GM21381 (cell line): Measurements from ENCODE around the gene CACNA1S.

ENCODE experiments used
- ATAC-seq: cut with Tn5 transposase; IDR thresholded peaks from one replicate; pipeline ENCODE4 v1.9.1; 2021; ENCODE audit warnings: mild to moderate bottlenecking, moderate library complexity; ENCODE audit not compliant: unreplicated experiment

The CACNA1S gene

DNA sequence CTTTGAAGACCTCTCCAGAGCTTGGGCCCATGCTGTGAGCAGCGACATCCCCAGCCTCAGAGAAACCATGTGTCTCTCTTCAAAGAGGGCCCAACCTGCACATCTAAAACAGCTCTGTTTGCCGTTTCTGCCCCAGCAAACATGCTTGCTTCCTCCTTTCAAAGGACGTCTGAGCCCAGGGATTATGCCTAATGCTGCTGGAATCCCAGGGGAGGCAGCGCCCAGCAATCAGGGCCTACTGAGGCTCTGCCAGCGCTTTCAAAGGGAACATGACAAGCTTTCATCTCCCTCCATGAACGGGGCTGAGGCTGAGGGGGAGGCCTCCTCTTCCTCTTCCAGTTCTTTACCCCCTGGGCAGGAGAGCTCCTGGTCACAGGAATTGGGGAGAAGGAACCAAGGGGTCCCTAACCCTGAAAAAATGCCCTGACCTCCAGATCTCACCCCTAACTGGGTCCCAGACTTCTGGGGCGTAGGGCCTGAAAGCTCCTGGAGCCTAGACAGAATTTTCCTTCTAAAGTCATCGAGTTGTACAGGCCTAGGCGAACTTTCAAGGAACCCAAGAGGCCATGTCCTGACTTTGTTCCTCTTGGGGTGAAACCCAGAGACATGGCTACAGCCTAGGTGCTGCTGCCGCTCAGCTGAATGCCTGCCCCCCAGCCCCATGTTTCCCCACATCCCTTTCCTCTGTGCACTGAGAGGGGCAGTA lies 28.2 kb upstream of the CACNA1S start:
- ATAC-seq: no peak

DNA sequence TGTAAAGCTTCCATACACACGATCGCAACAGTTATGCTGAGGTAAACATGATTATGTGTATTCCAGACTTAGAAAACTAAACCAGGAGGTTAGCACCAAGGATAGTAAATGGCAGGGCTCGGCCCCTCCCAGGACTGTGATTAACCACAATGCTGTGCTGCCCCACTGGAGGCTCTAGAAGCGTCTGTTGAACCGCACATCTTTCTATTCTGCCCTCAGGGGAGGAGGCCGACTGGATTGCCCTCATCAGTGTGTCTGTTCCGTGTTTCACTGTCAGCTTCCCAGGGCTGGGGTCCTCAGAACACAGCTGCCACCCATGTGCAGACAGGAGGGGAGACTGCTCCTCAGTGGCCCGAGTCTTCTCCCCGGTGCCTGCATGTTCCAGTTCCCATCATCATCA lies 27.5 kb upstream of the CACNA1S start:
- ATAC-seq: no peak

DNA sequence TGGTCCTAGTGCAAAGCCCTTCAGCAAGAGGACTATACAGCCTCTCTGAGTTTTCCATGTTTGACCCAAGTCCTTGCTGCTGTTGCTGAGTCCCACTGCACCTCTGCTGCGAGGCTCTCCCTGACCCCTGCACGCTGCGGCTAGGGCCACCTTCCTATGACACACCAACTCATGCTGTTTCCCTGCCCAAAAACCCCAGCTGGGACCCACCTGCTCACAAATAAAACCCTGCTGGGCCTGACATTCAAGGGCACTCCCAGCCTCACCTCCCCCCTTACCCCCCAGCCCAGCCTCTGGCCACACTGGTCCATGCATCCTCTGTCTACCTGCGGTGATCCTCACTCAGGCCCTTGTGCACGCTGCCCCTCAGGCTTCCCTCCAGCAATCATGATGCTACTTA lies 27.1 kb upstream of the CACNA1S start:
- no peak for ATAC-seq

DNA sequence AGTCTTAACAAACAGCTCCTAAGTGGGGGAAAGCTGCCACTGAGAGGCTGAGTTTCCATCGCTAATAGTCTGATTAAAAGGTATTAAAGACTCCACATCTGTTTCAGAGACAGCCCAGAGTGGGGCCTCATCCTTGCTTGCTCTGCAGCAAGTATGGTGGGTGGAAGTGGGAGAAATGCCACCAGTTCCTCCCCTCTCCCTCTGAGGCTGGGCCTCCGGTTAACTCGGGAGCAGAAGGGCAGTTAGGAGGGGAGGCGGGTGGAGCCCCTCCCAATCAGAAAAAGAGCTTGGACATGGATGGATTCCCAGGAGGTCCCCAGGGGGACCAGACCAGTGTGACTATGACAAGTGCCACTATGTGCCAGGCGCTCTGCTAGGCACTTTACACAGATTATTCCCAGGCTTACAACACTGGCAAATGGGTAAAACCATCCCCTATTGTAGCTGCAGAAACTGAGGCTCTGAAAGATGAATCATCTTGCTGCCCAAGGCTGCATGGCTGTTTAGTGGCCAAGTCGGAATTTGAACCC lies 26.1 kb upstream of the CACNA1S start:
- ATAC-seq: no peak

DNA sequence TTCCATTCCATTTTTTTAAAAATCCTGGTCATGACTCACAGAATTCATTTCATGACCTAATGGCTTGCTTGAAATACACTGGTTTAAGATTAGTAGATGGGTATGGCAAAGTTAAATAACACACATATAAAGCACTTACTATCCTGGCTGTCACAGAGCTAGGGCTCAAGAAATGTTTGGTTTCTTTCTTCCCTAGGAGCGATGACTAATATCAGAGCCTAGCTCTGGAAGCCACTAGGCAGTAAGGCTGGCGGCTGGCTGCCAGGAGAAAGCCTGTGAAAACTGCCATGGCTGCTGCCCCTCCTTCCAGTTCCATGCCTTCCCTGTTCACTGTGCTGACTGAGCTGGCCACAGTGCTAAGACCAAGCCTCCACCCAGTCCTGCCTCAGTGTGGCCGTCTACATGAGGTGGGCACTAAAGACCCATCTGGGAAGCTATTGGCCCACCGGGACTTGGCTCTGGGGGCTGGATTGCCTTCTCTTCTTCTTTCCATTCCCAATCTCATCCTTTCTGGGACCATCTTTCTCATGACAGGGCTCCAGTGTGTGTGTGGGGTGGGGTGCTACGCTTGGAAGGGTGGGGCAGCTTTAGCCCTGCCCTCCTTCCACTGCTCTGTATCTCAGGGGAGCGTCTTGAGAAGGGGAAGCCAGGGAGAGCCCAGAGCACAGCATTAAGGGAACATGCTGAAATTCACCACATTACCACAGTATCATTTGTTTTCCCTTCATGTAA lies 25.5 kb upstream of the CACNA1S start:
- ATAC-seq: no peak

DNA sequence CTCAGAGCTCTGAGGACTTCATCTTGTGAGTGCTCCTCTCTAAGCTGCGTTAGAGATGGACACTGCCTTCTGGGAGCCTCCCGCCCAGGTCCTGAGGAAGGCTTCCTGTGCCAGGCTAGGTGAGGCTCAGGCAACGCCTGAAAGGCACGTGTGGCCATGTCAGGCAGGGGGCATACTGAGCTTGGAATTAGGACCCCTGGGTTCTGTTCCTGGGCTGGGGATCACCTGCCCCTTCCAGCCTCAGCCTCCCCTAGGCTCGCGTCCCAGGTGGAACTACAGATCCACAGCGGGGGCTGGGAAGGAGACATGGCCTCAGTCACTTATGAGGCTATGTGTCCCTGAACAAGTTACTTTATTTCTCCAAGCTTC lies 24.8 kb upstream of the CACNA1S start:
- ATAC-seq: no peak

DNA sequence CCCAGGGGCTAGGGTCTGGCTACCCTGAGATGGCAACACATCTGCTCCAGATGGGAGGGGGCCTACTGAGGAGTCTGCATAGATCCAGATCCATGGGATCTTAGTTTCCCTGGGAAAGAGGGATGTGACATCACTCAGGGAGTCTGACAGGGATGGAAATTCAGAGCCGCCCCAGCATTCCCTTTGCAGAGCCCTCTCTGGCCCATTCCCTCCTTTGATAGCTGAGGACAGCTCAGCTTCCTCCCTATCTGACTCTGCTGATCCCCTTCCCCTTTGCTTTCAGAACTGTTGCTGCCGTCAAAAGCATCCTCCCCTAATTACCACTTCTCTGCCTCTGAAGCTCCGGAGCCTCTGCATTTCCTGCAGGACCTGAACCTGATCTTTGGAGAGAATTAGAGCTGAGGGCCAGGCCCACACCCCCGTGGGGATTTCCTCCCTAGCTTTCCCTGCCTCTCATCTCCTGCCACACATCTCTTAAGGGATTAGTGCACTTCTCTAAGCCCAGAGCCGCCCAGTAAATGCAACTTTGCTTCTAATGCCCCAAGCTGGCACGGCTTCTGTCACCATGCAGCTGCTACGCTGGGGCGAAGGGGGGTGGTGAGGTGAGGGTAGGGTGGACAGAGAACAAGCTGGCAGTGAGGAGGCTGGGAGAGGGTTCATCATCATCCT lies 24.3 kb upstream of the CACNA1S start:
- ATAC-seq: no peak

DNA sequence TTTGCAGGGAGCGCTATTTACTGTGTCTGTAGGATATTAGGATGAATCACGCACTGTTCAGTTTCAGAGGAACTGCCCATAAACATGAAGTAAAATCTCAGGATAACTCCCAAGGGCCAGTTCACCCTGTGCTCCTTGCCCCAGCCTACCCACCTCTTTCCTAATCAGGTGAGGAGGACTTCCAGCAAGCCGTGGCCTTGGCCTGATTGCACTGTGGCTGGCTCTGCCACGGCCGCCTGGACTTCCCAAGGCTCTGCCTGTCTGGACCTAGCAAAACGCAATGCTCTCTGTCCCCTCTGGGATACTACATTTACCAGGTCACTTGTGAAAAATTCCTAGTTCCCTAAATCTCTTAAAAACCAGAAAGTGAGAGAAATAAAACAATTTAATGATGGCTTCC lies 22.2 kb upstream of the CACNA1S start:
- ATAC-seq: no peak

DNA sequence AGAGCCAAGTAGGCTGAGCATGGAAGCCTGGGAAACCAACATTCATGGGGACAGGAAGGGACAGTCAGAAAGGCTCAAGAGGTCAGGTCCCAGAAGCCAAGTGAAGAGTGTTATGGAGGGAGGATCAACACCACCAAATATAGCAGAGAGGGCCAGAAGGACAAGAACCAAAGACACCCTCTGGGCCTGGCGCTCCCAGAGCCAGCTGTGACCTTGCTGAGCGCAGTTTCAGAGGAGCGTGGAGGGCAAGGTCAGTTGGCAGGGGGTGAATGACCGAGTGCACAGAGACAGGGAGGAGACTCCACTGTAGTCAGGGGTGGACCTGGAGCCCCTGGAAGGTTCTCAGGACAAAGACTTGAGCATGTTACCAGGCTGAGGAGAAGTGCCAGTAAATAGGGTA lies 19.2 kb upstream of the CACNA1S start:
- ATAC-seq: no peak

DNA sequence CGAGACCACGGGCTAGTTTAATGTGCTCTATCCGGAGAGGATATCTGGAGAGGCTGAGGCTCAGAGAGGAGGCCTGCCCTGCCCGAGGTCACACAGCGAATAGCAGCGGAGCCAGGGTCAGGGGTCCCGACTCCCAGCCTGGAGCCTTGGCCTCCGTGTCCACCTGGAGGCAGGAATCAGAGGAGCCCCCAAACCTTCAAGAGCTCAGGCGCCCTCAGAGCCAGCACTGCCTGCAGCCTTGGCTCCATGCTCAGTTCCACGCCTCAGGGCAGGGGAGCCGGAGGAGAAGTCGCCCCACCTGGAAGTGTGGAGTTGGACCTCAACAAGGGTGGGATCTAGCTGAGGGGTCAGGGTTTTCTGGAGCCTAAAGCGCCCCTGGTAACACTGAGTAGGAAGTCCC lies 16.7 kb upstream of the CACNA1S start:
- ATAC-seq: no peak

DNA sequence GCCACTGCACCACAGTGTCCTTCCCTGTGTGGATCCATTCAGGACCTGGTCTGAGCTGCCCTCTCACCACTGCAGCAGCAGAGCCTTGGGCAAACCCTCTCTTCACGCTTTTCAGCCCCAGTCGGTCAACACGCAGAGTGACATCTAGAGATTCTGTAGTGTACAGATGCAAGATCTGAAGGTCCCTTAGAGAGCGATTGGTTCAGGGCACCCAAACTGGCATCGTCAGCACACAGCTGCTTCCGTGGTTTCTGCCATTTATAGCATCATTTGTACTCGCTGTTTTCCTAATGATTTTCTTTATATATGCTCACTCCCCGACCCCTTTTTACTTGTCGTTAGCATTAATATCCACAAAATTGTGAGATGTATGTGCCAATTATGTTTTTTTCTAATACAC lies 16.2 kb upstream of the CACNA1S start:
- no peak for ATAC-seq

DNA sequence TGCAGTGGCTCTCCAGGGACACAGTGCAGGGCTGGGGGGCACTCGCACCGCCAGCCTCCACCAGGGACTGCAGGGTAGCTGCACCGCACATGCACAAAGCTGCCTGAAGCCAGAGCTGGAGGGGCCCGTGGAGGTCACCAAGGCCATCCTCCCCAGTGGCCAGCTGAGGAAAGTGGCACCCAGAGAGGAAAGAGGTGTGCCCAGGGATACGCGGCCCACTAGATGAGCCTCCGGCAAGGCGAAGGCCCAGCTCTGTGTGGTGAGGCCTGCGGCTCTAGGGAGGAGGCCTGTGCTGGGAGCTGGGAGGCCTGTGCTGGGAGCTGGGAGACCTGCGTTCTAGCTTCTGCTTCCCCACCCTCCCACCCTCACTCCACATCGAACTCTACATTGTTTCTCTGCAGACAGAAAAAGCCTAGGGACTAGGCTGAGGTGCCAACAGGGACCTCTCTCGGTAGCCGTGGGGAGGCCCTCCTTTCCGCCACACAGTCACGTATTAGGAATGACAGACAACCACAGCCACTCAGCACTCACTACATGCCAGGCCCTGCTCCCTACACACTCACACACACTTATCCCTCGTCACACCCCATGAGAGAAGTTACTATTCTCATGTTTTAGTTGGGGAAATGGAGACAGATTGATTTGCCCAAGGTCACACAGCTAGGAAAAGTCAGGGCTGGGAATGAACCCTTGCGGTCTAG lies 15.7 kb upstream of the CACNA1S start:
- no peak for ATAC-seq

DNA sequence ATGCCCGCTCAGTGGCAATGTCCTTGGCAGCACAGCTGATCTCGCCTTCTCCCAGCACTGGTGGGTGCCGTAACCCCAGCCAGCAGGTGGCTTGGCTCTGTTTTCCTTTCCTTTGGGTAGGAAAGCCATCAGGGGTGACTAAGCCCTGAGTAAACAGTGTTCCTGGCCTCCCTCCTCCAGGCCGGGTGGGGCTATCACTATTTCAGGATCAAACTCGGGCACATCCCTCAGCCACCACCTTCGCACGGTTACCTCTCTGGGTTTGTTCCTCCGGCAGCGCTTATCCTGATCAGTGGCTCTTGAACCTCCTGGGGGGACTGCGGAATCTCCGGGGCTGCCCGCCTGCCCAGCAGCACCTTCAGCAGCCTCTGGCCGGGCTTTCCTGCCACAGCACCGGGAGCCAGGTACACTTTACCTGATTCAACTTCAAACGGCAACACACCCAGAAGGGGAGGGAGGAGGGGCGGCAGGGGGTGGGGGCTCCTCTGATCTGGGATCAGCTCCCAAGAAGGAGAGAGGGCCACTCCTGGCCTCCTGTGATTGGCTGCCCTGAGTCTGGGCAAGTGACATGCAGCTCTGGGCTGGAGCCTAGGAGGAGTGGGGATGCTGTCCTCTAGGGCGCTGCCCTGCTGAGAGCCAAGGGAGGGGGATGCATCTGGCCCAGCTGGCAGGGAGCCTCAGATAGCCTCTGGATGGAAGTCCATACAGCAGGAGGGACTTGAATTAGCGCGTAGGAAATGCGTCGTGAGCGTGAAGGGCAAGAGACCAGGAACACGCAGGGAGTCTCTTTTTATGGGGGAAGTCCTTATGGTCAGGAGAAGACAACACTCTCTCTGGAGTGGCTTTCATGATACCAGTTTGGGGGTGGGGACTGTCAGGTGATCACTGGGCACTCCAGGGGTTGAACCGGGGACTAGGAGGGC lies 14.9 kb upstream of the CACNA1S start, which contains the start of gene ASCL5:
Gene ASCL5, minus strand, starts transcription at position 353 of the 923 bp plus-strand sequence. CDS start 11,812 bp downstream, outside the sequence.
- ATAC-seq: no peak

DNA sequence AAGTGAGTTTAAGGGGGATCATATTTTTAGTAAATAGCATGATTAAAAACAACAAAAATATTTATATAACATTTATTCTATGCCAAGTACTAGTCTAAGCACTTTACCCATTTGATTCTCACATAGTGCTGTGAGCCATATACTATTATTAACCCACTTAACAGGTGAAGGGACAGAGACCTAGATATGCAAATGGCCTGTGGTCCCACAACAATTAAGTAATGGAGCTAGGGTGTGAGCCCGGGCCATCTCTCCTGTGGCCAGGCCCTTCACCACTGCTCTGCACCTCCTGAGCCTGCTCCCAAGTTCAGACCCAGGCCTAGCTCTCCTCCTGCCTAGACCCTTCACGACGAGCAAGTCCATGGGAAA lies 14.2 kb upstream of the CACNA1S start:
- no peak for ATAC-seq

DNA sequence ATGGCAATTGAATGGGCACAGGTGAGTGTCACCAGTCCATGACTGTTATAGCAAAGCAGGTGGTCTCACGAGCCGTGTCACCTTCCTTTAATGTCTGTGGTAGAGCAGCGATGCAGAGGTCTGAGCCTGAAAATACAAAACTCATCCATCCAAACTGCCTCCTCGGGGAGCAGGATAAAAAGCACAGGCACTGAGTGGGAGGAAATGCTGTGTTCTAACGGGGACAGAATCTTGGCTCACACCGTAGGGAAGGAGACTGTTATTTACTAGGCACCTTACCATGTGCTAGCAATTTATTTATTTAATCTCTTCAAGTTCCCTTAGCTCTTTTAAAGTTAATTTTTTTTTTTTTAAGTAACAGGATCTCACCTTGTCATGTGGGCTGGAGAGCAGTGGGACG lies 13.6 kb upstream of the CACNA1S start:
- no peak for ATAC-seq

DNA sequence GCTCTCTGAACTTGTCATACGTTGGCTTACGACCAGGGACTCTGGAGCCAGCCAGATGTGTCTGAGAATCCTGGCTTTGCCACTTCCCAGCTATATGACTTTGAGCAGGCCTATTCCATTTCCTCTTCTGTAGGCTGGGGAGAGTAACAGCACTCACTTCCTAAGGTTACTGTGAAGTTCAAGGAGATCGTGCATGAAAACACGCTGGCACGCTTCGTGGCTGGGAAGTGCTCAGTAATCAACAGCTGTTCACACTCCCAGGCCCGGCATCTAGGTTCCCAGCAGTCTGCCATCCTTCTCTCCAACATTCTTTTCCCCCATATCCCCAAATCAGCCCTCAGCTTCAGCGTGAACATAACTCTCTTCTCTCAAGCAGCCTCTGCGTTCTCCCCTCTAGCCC lies 12.8 kb upstream of the CACNA1S start:
- no peak for ATAC-seq

DNA sequence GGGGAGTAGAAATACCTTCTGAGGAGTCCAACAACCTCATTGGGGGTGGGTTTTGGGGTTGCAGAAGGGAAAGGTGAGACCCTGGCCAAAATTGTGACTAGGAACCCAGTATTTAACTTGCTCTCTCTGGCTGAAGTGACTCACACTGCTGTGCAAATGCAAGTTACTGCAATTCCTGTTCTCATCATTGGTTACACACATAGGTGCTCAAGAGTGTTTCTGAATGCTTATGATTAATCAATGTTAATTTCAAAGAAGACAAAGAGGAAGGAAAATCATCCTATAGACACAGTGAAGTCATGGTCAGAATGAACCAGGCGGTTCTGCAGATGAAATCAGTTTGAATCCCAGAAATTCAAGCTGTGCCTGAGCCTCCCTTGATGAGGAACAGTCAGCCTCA lies 11.6 kb upstream of the CACNA1S start:
- ATAC-seq: no peak

DNA sequence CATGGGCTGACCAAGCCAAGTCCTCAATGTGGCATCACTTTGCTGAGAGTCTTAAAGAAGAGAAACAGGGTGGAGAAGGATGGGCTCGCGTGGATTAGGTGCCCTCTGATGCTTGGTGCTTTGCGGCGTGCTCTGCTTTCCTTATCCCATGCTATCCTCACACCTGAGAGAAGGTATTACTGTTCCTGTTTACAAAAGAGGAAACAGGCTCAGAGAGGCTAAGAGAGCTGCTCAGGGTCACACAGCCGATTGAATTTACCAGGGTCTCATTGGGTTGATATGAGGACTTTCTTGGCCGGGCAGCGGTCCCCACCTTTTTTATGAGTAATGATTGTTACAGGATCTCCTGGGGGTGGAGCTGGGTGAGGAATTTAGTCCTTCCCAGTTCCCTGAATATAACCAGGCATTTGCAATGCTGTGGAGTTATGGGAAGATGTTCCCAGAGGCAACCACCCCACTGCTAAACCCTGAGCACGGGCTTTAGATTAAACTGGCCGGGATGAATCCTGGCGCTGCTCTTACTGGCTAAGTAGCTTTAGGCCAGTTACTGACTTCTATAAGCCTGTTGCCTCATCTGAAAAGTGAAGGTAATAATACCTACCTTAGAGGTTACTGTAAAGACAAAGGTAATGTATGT lies 10.2 kb upstream of the CACNA1S start:
- no peak for ATAC-seq
